HEK293 (cell line): ENCODE data around the gene C9orf85.

ENCODE experiments used
- CTCF ChIP-seq: fragments of 450-650 bp; formaldehyde crosslinking; IDR thresholded peaks from 2 replicates; pipeline ENCODE4 v1.5.1; 2016; ENCODE audit warnings: missing biosample characterization, missing genetic modification characterization
- OSR2 ChIP-seq: fragments of 450-650 bp; formaldehyde crosslinking; IDR thresholded peaks from 2 replicates; pipeline ENCODE4 v1.5.1; 2016; ENCODE audit warnings: missing biosample characterization, missing genetic modification characterization
- ZBTB8A ChIP-seq: fragments of 450-650 bp; formaldehyde crosslinking; IDR thresholded peaks from 2 replicates; pipeline ENCODE4 v1.5.1; 2016; ENCODE audit warnings: missing biosample characterization, missing genetic modification characterization
- ZSCAN30 ChIP-seq: fragments of 450-650 bp; IDR thresholded peaks from 2 replicates; pipeline ENCODE4 v1.5.1; 2018; ENCODE audit warnings: missing biosample characterization, mild to moderate bottlenecking, missing genetic modification characterization, moderate library complexity

- no peak for TF ChIP-seq OSR2 (tag by site-specific recombination)
- no peak for TF ChIP-seq CTCF (tag by site-specific recombination)
- no peak for TF ChIP-seq ZBTB8A (tag by site-specific recombination)
- TF ChIP-seq ZSCAN30 (tag by site-specific recombination), result no peak
Measured at GRCh38 chr9:71984831-71985281, 73.4 kb downstream of the C9orf85 start.
